ENCODE measurements around the gene CRACDL.
A peak's percentile ranks its signal among the peaks of the same experiment; 100 is the strongest.

The CRACDL gene

GRCh38 chr2:98917031-98917471, 19.0 kb downstream of the CRACDL start:
- TF ChIP-seq CTCF (IDR thresholded peaks at IDR 0.05; ENCODE audit: low read depth, low read length, missing control alignments): no peak
- peak; percentile 38 for DNase-seq (ENCODE audit: extremely low read depth, low read depth)
- no peak overlapping the region for H3K4me3 ChIP-seq (replicated peaks; ENCODE audit: low read depth, low read length)

- TF ChIP-seq CTCF (IDR thresholded peaks at IDR 0.05; ENCODE audit: low read depth, low read length, missing control alignments): no peak
Measured at GRCh38 chr2:98915751-98916358, 20.2 kb downstream of the CRACDL start.

GRCh38 chr2:98914713-98915580, 21.1 kb downstream of the CRACDL start:
- no peak overlapping the region for H3K4me3 ChIP-seq (replicated peaks; ENCODE audit: low read depth, low read length)
- DNase-seq (ENCODE audit: extremely low read depth, low read depth): no peak
- no peak for TF ChIP-seq CTCF (IDR thresholded peaks at IDR 0.05; ENCODE audit: low read depth, low read length, missing control alignments)

More at GRCh38 chr2:98915751-98916358, 20.2 kb downstream of the CRACDL start:
- H3K4me3 ChIP-seq (replicated peaks; ENCODE audit: low read depth, low read length): no peak overlapping the region
- no peak for DNase-seq (ENCODE audit: extremely low read depth, low read depth)

- TF ChIP-seq CTCF (IDR thresholded peaks at IDR 0.05; ENCODE audit: low read depth, low read length, missing control alignments): no peak
- no peak for DNase-seq (ENCODE audit: extremely low read depth, low read depth)
- H3K4me3 ChIP-seq (replicated peaks; ENCODE audit: low read depth, low read length): no peak overlapping the region
Measured at GRCh38 chr2:98913916-98914712, 21.9 kb downstream of the CRACDL start.

GRCh38 chr2:98912957-98913915, 22.8 kb downstream of the CRACDL start:
- no peak for DNase-seq (ENCODE audit: extremely low read depth, low read depth)

More at GRCh38 chr2:98912957-98913915, 22.8 kb downstream of the CRACDL start:
- H3K4me3 ChIP-seq (replicated peaks; ENCODE audit: low read depth, low read length): no peak overlapping the region
- TF ChIP-seq CTCF (IDR thresholded peaks at IDR 0.05; ENCODE audit: low read depth, low read length, missing control alignments): no peak
